HG03139 (cell line): ENCODE data around the gene FBXO2.

Experiments
- ATAC-seq: cut with Tn5 transposase; IDR thresholded peaks from one replicate; pipeline ENCODE4 v1.9.1; 2021; ENCODE audit not compliant: unreplicated experiment

FBXO2 gene, protein sequence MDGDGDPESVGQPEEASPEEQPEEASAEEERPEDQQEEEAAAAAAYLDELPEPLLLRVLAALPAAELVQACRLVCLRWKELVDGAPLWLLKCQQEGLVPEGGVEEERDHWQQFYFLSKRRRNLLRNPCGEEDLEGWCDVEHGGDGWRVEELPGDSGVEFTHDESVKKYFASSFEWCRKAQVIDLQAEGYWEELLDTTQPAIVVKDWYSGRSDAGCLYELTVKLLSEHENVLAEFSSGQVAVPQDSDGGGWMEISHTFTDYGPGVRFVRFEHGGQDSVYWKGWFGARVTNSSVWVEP

DNA sequence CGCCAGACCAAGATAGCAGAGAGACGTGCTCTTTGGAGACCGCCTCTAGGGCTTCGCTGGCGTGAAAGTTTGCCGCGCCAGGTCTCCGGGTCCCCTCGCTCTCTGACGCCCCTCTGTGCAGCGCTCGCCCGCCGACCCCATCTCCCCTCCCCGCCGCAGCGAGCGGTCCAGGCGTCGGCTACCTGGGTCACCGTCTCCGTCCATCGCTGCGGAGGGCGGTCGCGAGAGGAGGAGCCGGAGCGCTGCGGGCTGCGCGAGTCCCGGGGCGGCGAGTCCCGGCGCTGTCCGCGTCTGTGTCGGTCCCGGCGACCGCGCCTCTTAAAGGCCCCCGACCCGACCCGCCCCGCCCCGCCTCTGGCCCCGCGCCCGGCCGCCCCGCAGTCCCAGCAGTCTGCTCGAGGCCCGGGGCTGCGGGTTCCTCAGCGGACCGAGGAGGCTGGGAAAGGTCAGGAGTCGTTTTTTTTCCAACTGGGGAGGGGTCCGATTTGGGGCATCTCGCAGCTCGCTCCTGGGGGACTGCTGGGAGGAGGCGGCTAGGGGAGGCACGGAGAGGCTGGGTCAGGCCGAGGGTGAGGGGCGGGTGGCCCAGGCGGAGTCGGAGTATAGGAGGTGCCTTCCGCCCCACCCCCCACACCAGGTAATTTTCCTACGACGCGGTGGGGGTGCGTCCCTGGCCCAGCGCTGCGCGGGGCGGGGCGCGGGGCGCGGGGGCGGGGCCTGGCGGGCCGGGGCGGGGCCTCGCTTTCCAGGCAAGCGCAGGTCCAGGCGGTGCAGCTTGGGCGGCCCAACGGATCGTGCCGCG is at the start of gene FBXO2, which contains the start of gene FBXO44:
FBXO2 (minus strand) TSS at position 293 of the 802 bp plus-strand sequence; CDS start at position 204, 89 bp downstream.
FBXO44 (plus strand) TSS at position 741 of the 802 bp plus-strand sequence. CDS start 959 bp downstream, outside the sequence.
- ATAC-seq: no peak

DNA sequence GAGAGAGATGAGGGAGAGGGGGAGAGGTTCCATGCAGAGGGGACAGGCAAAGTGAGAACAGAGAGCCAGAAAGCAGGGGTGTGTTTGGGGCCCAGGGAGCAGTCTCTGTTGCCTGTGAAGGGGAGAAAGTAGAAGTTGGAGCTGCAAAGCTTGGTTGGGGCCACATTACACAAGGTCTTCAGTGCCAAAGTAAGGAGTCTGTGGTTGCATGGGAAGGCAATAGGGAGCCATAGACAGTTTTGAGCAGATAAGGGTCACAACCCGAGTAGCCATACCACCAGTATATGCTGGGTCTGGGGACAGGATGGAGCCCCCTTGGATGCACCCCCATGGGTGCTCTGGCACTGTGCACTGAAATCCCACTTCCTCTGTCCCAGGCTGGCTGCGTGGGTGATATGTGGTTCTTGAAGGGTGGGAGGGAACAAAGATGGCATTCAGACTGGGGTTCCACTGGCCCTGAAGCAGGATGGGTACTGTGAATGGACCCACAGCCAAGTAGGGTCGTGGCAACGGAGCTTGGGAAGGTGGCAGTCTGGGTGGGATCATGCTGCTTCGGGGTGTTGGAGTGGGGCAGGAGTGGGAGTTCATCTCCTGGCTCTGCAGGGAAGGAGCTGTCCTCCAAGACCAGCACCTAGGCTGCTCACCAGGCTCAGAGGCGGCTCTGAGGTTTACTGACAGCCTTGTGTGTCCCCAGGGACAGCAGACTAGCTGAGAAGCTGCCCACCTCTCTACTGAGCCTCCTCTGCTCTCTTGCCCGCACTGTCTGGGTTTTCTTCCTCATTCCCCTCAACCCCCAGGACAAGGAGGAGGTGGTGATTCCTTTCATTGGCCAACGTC is 49.3 kb upstream of the FBXO2 start:
- no peak for ATAC-seq

DNA sequence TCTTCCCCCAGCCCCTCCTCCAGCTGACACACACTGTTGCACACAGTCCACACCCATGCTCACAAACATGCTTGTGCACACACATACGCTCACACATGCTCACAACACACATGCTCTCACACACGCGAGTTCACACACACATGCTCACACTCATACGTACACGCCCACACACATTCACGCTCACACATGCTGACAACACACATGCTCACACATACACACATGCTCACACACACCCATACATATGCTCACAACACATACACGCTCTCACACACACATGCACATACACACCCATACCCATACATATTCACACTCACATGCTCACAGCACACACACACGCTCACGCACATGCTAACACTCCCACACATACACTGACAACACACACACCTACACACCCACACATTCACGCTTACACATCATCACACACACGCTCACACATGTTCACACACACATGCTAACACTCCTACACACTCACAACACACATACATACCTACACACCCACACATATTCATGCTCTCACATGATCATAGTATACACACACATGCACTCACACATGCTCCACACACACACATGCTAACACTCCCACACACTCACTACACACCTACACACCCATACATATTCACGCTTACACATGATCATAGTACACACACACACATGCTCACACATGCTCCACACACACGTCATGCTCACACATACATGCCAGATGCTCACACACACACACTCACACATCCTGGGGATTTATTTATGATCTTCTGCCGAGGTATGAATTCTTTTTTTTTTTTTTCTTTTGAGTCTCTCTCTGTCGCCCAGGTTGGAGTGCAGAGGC is 48.0 kb upstream of the FBXO2 start:
- ATAC-seq: no peak

DNA sequence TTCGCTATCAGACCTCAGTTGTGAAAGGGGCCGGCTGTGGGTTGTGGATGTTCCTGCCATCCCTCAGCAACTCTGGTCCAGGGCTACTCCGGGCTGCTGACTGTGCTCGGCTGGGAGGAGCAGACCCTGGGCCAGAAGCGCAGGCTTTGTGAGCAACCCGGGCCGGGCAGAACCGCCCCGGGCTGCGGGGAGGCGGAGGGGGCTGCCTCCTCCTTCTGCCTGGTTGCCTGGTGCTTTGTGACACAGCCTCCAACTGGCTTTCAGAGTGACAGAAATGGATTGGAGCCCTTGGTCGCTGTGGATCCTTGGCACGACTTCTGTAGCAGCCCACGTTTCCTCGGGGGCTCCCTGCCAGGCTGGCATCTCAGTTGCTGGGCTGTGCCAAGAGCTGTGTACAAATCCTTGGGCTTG is 47.3 kb upstream of the FBXO2 start:
- ATAC-seq: no peak

DNA sequence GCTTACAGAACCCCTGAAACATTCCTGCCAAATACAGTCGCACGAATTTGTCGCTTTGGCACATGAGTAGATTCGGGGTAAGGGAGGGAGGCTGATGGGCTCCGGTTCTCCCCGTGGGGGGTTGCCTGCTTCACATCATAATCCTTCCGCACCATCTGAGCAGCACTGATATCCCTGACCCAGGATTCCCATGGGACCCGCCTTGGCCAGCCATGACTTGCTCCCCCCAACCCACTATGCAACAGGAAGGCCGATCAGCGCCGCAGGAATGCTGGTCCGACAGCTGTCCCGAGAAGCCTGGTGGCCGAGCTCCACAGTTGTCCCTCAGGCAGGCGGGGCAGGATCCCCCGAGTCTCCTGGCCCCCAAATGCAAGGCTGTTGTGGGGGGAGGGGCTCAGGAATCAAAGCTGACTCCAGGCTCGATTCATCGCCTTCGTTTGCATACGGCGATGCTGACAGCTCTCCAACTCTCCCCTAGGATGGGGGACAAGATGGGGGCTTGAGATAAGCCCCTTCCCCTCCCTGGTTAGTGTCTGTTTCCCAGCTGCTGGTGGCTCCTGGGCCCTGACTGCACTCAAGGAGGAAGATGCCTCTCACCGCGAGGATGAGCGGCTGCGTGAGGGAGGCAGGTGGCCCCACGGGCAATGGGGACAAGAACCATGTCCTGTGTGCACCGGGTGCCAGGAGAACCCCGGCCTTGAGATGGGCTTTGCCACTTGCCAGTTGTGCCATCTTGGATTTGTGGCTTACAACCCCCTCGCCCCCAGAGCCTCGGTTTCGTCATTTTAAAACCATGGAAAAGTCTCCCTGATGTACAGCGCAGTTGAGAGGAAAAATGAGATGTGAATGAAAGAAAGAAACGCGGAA is 46.6 kb upstream of the FBXO2 start:
- no peak for ATAC-seq

DNA sequence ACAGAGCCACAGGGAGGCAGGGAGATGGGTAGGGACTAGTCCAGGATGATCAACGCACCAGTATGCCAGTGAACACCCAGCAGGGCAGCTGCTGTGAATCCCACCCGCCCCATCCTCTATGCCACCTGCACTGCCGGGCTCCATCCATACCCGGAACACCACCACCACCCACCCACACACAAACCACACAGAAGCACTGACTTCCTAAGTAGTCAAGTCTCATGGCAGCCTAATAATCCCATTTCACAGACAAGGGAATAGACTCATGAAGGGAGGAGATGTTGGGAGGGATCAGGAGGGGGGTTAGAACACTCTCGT is 43.6 kb upstream of the FBXO2 start:
- ATAC-seq: no peak

DNA sequence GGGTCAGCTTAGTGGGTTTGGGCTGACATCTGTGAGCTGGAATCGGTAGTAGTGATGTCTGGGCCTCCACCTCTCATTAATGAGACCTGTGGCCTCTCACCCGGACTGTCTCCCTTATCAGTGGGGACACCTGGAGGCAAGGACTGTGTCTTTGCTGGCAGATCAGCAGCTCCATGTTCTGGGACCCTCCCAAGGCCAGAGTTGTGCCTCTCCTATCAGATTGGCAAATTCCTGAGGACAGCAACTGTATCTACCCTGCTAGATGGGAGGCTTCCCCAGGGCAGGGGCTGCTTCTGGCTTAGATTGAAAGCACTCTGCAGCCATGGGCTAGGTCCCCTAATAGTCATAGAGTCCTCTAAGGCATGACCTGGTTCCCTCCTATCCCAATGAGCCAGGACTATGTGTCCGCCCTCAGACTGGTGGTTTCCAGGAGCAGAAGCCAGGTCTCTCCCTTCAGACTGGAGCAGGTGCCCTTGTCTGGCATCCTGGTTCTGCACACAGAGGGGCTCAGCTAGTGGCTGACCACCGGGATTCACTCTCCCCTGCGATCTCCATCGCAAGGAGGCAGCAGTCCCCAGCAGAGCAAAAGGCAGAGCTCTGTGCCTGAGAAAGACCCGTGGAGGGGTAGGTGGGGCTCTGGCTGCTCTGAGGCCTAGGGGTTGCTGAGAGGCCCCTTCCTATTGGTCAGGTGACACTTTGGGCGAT is 43.1 kb upstream of the FBXO2 start:
- no peak for ATAC-seq

DNA sequence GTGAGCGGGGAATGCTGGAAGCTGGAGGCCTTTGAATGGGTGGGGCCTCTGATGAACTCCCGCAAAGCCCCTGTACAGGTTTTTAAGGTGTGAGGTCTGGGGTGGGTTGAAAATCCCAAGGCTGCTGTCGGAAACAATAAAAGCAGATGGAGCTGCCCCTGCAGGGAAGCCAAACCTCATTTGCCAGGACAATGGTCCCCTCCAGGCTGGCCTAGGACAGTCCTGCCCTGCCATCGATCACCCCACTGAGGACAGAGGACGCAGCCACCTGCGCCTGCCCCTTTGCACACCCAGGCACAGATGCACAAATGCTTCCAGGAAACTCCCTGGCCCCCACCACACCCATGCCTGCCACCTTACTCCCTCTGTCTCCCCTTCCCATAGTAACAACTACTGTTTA is 41.6 kb upstream of the FBXO2 start:
- no peak for ATAC-seq

DNA sequence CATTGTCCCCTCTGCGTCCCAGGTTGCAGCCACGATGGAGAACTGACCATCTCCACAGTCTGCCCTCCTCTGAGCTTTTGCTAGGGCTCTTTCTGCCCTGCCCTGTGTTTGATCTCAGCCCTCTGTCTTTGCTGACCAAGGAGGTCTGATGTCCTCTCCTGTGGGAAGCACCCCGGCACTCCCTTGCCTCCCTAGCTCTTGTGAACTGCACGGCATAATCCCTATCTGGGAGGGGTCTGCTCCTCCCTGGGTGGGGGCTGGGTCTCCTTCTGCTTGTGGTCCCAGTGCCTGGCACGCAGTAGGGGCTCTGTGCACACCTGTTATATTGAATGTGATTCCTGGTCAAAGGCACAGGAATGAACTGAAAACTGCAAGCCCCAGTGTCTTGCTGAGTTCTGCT is 39.7 kb upstream of the FBXO2 start:
- ATAC-seq: no peak

DNA sequence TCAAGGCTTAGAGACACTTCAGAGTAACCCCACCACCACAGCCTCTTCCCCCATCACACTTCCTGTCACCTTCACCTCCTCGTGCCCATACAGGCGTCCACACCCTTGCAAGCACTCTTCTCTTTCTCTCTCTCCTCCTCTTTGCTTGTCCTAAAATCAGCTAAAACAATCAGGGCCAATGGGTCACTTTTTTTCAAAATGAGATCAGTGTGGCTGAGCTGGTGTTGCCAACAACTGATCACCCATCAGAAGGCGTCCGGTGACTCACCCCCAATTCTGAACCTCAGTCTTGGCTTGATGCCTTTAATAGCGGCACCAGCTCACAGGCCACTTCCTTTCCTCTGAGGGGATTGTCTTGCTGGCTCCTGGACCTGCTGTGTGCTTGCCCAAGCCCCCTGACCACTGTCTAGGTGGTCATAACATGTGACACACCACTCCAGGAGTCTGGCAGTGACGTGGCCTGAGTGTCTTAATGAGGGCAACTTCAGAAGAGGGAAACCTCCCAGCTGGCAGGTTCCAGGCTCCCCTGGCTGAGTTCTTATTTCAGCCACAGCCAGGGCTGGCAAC is 38.9 kb upstream of the FBXO2 start:
- no peak for ATAC-seq

DNA sequence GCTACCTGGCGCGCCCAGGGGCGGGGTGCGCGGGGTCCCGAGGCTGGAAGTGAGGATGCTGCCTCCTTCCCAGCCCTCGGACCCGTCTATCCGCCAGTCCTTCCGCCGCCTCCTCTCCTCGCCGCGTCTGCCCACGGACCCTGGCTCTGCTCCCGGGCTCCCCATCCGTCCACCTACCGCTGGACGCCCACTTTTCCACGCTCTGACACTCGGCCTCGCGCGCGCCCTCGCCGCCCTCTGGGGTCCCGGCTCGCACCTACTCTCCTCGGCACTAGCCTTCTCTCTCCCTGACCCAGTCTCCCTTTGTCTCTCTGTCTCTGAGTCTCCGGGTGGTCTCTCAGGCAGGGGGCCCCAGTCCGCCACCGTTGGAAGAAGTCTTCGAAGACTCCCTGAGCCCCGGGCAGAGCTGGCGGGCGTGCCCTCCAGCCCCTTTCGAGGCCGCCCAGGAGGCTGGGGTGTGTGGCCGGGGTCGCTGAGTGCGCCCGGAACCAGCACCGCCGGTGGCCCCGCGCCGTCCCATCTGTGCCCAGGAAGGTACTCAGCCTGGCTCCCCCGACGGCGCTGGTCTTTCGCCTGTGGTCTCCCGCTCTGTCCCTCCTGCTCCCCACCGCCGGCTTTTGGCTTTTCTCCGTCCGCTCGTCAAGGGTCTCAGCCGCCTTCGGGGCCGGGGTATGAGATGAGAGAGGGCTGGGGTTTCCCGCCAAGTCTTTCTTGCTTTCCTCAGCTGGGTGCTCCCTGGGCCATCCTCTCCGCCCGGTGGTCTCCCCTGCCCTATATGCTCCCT is 37.9 kb upstream of the FBXO2 start:
- ATAC-seq: no peak

DNA sequence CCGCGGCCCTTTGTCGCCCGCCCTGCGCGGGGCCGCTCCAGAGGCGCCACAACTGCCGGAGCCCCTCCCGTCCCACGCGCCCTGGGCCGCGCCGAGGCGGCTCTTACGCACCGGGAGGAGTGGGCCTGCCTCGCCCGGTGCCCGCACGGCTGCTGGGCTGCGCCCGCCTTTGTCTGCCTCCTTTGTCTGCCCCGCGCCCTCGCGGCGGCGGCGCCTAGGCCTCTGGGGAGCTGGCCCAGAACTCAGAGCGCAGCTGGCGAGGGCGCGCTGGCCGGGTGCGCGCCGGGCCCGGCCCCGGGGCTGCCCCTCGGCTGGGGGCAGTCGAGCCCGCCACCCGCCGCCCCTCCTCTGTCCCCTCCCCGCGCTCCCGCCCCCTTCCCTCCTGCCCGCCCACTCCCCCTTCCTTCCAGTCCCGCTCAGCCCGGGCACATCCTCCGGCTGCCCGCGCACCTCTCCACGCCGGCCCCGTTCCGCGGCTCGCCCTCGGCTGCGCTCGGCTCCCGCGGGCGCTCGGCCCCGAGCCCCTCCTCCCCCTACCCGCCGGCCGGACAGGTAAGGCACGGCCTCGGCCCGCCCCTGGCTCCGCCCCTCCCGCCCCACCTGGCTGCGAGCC is 37.2 kb upstream of the FBXO2 start, which contains the start of gene DRAXIN:
DRAXIN (plus strand) TSS at position 409 of the 613 bp plus-strand sequence. CDS start 14,549 bp downstream, outside the sequence.
- ATAC-seq: no peak

DNA sequence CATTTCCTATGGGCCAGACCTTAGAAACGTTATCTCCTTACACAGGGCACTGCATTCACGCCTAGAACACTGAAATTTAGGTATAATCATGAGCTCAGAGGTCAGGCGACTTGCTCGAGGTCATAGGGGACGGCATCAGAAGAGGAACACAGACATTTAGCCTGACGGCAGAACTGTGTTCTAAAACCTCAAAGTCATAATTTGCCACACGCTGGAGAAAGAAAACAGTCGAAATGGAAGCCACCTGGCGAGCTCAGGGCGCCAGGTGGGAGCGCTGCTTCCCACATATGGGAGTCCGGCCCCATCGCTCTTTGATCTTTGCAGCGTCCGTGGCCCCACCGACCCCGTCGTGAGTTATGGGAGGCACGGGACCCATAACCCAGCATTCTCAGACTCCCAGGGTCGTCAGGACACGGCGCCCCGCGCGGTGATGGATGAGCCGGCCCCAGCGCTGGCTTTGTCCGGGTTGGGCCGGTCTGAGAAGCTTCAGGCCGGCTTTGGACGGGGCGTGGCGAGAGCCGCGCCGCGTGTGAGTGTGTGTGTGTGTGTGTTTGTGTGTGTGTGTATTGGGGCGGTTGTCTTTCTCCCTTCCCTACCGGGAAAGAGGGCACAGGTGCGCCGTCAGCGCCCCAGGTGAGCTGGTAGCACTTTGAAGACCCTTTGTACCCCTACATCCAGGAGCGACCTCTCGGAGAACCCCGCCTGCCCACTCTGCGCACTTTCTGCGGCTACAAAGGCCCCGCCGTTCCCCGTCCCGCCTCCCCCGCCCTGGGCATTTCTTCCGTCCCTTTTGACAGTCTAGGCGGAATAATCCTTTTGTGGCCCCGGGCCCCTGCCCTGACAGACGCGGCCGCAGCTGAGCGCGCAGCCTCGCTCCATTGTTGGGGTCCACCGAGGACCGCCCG is 36.4 kb upstream of the FBXO2 start:
- ATAC-seq: no peak

DNA sequence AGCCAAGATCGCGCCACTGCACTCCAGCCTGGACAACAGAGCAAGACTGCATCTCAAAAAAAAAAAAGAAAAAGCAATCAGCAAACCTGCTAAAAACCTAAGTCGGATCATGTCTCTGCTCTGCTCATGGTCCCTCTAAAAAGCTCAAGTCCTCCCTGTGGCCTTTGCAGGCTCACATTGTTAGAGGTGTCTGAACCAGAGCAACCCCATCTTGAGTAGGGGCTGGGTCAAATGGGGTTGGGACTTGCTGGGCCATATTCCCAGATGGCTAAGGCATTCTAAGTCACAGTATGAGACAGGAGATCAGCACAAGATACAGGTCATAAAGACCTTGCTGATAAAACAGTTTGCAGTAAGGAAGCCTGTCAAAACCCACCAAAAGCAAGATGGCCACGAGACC is 34.3 kb upstream of the FBXO2 start:
- ATAC-seq: no peak

DNA sequence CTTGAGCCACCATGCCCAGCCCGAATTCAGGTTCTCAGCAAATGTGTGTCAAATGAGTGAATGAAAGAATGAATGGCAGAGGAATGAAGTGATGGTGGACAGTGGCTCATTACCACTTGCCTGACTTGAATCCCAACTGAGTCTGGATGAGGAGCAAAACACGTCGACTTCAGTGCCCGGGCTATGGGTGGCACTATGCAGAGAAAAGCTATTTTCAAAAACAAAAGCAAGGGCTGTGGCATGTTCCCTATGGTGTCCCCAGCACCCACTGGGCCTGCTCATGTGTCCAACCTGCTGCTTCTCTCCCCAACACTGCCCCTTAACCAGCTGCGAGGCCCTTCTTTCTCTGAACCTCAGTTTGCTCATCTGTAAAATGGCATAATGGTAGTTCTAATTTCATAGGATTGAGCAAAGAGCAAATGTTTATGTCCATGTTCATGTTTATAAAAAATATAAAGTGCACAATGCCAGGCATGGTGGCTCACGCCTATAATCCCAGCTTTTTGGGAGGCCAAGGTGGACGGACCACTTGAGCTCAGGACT is 31.1 kb upstream of the FBXO2 start:
- ATAC-seq: no peak

DNA sequence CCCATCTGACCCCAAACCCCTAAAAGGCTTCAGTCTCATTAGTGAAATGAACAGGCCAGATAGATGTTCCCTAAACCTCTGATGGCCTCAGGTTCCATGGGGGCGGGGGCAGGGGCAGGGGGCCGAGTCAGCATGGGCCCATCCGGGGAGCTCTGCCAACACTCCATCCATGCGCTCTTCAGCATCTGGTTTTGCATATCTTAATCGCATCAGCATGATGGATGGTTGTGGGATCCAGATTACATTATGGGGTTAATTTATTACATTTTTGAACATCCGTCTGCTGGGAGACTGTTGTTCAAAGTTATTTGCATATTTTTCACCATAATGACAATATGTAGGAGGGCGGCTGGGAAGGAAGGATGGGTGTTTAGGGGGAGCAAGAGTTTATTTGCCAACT is 29.8 kb upstream of the FBXO2 start:
- no peak for ATAC-seq
